GM18505 (cell line): ENCODE data around the gene AKT2.
"Not testable (repeated sequence)": the region's sequence is repeated elsewhere in the genome, so short reads cannot be mapped to it uniquely, and the experiment has no call there.

Experiments used
- ATAC-seq: cut with Tn5 transposase; IDR thresholded peaks from one replicate; pipeline ENCODE4 v1.9.1; 2021; ENCODE audit not compliant: unreplicated experiment
- POLR2A ChIP-seq: IDR thresholded peaks from 4 replicates; pipeline ENCODE4 v1.6.1; 2011; ENCODE audit warnings: borderline replicate concordance; ENCODE audit not compliant: insufficient read depth, insufficient read length; ENCODE audit errors: extremely low read depth

AKT2 gene

GRCh38 chr19:40224342-40225150 is 60.6 kb downstream of the AKT2 start:
- no peak for ATAC-seq

GRCh38 chr19:40223135-40223822 is 61.9 kb downstream of the AKT2 start:
- no peak for TF ChIP-seq POLR2A
- ATAC-seq = no peak

More at GRCh38 chr19:40224342-40225150, 60.6 kb downstream of the AKT2 start:
- TF ChIP-seq POLR2A = no peak

- TF ChIP-seq POLR2A = no peak
- ATAC-seq = no peak
Observed at GRCh38 chr19:40221858-40222619, 63.1 kb downstream of the AKT2 start.

- TF ChIP-seq POLR2A = no peak
- no peak for ATAC-seq
Observed at GRCh38 chr19:40220674-40221073, 64.5 kb downstream of the AKT2 start.

GRCh38 chr19:40219721-40220276 is 65.3 kb downstream of the AKT2 start:
- no peak for TF ChIP-seq POLR2A
- ATAC-seq = no peak

GRCh38 chr19:40219029-40219428 is 66.1 kb downstream of the AKT2 start:
- ATAC-seq = not testable (repeated sequence)

GRCh38 chr19:40217934-40218890 is 66.9 kb downstream of the AKT2 start, which contains the start of gene TTC9B:
Gene TTC9B, minus strand, starts transcription at chr19:40218384. Its CDS starts 3 bp downstream, at chr19:40218381.
- ATAC-seq = no peak
- TF ChIP-seq POLR2A = no peak

GRCh38 chr19:40217027-40217810 is 67.9 kb downstream of the AKT2 start:
- no peak for ATAC-seq
- no peak for TF ChIP-seq POLR2A

GRCh38 chr19:40216777-40217026 is 68.4 kb downstream of the AKT2 start:
- TF ChIP-seq POLR2A = no peak
- no peak for ATAC-seq

GRCh38 chr19:40216013-40216776 is 69.0 kb downstream of the AKT2 start:
- no peak for ATAC-seq
- no peak for TF ChIP-seq POLR2A

- ATAC-seq = no peak
- TF ChIP-seq POLR2A = no peak
Observed at GRCh38 chr19:40214936-40215335, 70.2 kb downstream of the AKT2 start.
